NCI-H1048 (cell line): Measurements from ENCODE around the gene ATG7.
"Not testable (repeated sequence)": the region's sequence is repeated elsewhere in the genome, so short reads cannot be mapped to it uniquely, and the experiment has no call there.

Experiments
- DNase-seq: peaks from one replicate; lab custom pipeline; 2025; lab: John Stamatoyannopoulos, UW

The ATG7 gene

GRCh38 chr3:11509173-11510000 is 237.2 kb downstream of the ATG7 start:
- DNase-seq = no peak

DNA sequence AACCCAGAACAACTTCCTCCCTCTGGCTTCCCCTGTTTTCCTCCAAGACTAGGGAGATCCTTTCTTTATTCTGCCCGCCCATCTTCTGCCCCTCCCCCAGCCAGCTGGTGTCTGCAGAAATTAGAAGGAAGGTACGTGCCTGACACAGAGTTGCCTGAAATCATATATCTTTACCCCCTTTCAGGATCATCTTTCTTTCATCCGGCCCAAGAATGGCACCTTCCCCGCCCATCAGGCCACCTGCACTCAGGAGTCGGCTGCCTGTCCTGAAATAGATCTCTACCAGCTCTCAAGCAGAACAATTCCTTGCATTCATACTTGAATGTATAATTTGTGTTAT is 237.8 kb downstream of the ATG7 start:
- no peak for DNase-seq

DNA sequence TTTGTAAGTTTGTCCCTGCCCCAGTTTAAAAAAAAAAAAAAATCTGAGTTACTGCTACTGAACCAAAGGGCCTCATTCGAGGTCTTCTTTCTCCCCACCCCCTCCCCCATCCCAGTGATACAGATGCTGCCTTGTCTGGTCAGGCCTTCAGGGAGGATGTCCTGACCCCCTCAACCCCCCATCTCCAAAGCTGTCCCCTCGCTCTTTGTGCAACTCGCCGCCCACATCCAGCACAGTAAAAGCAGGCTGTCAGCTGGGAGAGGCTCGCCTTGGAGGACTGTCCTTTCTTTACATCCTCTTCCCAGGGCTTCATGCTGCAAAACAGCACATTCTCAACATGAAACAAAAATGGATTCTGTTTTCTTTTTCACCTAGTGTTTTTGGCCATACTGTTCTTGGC is 238.2 kb downstream of the ATG7 start:
- DNase-seq = no peak

DNA sequence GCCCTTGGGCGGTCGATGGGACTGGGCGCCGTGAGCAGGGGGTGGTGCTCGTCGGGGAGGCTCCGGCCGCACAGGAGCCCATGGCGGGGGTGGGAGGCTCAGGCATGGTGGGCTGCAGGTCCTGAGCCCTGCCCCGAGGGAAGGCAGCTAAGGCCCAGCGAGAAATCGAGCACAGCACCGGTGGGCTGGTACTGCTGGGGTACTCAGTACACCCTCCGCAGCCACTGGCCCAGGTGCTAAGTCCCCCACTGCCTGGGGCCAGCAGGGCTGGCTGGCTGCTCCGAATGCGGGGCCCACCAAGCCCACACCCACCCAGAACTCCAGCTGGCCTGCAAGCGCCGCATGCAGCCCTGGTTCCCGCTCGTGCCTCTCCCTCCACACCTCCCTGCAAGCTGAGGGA is 239.4 kb downstream of the ATG7 start:
- not testable (repeated sequence) for DNase-seq

DNA sequence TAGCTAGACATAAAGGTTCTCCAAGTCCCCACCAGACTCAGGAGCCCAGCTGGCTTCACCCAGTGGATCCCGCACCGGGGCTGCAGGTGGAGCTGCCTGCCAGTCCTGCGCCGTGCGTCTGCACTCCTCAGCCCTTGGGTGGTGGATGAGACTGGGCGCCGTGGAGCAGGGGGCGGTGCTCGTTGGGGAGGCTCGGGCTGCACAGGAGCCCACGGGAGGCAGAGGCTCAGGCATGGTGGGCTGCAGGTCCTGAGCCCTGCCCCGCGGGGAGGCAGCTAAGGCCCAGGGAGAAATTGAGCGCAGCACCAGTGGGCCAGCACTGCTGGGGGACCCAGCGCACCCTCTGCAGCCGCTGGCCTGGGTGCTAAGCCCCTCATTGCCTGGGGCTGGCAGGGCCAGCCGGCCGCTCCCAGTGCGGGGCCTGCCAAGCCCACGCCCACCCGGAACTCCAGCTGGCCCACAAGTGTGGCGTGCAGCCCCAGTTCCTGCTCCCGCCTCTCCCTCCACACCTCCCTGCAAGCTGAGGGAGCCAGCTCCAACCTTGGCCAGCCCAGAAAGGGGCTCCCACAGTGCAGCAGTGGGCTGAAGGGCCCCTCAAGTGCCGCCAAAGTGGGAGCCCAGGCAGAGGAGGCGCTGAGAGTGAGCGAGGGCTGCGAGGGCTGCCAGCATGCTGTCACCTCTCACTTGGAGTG is 241.1 kb downstream of the ATG7 start:
- not testable (repeated sequence) for DNase-seq

GRCh38 chr3:11513817-11514135 is 241.6 kb downstream of the ATG7 start:
- DNase-seq = no peak

DNA sequence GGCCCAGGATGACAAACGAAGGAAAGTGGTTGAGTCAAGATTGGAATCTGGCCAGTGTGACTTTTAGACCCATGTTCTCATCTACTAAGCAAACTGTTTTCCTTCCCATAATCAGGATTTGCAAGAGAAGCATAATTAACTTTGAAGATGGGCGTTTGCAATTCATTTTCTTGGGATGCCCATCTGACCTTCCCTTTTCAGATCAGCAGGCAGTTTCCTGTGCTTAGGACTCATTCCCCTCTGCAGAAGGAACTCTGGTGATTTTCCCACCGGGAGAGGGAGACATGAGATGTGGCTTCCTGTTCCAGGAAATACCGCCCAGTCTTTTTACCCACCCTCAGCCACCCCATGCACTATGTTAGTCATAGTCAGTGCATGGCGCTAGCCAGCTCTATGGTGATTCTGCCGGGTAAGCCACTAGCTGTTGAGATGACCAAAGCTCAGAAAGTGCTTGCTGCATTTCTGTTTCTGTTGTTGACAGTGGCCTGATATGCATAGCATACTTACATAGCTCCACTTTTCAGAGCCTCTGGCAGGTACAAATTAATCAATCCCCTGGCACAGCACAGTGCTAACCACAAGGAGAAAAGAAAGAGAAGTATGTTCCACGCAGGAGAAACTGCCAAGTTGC is 242.1 kb downstream of the ATG7 start:
- no peak for DNase-seq

GRCh38 chr3:11517601-11518000 is 245.4 kb downstream of the ATG7 start:
- DNase-seq = no peak

GRCh38 chr3:11521167-11521566 is 249.0 kb downstream of the ATG7 start:
- no peak for DNase-seq

DNA sequence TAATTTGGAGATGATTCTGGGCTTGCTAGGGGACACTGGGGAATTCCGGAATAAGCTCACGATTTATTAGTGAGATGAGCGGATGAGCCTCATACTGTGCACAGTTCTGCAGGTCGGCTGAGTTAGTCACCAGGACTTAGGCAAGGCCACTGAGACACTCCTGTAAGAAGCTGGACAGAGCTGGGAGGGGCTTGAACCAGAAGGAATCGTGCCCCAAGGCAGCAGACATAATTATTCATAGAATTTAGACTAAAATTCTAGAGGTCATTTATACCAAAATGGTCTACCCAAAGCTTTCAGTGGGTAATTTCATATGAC is 250.2 kb downstream of the ATG7 start:
- DNase-seq = no peak

DNA sequence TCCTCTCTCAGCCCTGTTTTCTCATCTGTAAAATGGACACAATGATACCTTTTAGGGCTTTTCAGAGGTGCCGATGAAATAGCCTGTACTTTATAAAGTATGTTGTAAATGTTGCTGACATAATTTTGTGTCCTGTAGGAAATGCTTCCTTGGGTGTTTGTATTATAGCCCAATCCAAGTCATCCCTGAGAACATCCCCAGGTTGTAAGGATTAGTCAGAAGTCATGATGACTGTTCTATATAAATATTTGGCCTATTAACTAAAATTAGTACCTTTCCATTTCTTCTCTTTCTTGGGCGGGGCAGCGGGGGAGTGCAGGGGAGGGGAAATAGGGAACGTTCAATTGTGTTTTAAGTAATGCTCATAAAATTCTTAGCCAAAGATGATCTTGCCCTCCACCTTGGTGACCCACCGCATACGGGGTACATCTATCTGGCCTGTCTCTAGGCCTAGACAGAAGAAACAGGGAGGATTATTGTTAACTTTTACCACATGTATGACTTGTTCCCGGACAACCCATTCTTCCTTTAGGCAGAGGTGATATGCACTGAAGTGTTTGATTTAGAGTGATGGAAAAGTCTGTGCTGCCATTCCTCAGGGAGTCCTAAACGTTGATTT is 250.9 kb downstream of the ATG7 start:
- DNase-seq = no peak

DNA sequence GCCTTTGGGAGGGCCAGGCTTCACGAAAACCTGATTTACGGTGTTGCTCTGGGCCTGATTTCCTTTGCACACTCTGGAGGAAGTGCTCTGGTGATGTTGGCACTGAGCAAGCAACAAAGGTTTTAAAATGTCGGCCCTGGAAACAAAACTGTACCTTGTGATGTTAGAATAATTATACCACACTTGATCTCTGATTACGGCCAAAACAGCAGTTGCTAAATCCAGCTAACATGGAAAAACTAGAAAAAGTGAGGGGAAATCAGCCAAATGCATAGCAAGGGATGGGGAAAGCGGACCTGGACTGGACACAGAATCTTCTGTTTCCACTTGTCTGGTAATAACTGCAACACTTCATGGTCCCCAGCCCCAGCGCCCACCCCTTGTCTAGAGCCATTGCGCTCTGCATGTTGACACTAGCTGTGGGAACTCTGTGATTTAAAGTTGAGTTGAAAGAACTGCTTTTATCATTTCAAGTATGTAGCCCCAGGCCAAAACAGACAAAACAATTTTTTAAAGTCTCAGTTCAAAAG is 251.4 kb downstream of the ATG7 start:
- DNase-seq = no peak

DNA sequence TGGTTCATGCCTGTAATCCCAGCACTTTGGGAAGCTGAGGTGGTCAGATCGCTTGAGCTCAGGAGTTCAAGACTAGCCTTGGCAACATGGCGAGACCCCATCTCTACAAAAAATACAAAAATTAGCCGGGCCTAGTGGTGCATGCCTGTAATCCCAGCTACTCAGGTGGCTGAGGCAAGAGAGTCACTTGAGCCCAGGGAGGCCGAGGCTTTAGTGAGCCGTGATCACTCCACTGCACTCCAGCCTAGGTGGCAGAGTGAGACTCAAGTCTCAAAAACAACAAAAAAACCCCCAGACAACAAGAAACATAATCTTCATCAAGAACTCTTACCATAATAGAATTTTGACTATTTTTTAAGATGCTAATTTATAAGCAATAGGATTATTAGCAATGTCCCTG is 253.9 kb downstream of the ATG7 start:
- DNase-seq = not testable (repeated sequence)

- DNase-seq = no peak
Measured at GRCh38 chr3:11529281-11529680, 257.1 kb downstream of the ATG7 start.

DNA sequence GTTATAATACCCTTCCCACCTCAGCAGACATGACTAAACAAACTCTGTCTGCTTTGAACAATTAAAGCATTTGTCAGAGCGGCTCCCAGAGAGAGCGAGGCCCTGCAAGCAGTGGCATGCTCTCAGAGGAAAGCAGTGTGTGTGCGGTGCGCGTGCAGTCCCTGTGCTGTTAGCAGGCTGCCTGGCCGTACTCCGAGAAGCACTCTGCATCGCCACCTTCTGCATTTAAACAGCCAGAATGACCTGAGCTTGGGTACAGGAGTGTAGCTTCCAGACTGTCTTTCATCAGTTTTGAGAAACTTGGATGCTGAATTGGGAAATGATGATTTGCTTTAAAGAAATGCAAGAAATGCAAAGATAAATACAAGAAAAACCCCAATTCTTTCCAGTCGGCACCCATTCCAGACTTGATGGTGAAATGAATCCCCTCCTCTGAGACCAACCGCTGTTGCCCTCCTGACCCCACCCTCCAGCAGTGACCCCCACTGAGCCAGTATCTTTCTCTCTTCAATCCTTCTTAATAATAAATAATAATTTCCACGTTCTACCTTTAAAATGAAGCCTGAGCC is 258.0 kb downstream of the ATG7 start:
- DNase-seq = no peak

DNA sequence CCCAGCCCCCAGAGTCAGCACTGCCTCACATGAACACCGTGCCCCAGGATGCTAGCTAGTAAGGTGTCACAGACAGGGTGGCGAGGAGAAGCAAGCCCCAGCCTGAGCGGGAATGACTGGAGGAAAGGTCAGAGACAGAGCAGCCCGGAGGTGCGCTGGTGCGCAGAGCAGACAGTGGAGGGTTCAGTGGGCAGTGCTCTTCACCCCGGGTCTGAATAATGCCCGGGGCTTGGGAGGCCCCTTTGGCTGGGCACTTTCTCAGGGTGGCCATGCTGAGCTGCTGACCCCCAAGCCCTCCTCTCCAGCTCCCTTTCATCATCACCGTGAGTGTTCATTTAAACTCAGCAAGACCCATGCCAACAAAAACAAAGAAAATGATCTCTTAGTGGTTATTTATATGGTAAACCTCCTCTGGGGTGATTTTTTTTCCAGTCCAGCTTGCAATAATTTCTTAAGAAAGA is 260.8 kb downstream of the ATG7 start:
- no peak for DNase-seq

DNA sequence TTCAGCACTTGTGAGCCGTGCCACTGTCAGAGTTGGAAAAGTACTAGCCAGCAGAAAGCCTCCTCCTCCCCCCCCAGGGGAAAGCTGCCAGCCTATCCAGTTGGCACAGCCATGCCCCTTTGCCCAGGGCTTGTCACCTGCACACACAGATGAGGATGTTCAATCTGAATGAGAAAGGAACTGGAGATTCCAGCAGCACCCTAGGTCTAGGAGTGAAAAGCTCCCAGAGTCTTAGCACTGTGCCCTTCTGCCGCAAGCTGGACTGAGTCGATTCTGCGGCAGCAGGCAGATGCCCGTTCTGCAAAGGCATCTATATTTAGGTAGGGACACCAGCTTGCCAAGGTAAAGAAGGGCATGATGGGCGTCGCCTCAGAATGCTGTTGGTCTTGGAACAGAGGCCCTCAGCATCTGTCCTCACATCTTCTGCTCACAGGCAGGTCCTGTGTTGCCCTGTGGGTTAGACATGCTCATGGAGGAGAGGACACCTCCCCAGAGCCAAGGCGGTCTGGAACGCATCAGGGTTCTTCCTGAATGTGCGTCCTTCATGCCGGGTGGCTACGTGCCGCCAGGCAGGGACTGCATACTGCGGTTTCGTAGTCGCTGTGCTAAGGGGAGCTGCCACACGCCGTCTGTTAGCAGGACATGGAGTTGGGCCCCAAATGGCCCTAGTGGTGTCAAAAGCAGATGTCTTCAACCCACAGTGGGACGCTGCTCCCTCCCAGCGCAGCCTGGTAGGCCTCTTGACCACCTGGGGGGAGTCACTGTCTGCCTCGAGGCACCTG is 262.0 kb downstream of the ATG7 start:
- no peak for DNase-seq

- DNase-seq = no peak
Measured at GRCh38 chr3:11534793-11535101, 262.6 kb downstream of the ATG7 start.

DNA sequence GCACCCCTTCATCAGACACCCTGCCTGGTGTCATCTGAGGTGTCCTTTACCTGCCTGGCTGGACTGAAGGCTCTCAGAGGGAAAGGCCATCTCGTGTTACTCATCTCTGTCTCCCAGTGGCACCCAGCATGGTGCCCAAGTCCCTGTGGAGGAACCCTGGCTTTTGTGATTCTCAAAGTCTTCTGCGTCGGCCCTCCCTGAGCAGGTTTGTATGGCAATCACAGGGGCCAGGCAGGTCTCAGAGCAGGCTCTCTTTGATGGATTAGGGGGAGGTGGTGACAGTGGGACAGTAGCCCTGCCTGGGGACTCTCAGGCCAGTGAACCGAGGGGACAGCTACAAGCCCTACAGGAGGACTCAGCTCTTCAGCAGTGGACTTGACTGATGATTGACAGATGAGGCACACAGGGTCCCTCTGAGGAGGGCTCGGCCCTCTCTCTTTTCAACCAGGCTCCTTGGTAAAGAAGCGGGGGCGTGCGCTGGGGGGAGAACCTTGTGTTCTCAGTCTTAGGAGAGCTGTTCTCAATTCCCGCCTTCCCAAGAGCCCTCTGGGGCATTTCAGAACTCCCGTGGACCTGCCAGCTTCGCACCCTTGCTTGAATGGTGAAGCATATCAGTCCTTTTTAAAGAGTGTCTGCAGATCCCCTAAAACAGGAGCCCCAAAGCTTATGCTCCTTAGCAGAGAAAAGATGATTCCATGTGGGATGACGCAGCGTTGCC is 263.2 kb downstream of the ATG7 start:
- no peak for DNase-seq

DNA sequence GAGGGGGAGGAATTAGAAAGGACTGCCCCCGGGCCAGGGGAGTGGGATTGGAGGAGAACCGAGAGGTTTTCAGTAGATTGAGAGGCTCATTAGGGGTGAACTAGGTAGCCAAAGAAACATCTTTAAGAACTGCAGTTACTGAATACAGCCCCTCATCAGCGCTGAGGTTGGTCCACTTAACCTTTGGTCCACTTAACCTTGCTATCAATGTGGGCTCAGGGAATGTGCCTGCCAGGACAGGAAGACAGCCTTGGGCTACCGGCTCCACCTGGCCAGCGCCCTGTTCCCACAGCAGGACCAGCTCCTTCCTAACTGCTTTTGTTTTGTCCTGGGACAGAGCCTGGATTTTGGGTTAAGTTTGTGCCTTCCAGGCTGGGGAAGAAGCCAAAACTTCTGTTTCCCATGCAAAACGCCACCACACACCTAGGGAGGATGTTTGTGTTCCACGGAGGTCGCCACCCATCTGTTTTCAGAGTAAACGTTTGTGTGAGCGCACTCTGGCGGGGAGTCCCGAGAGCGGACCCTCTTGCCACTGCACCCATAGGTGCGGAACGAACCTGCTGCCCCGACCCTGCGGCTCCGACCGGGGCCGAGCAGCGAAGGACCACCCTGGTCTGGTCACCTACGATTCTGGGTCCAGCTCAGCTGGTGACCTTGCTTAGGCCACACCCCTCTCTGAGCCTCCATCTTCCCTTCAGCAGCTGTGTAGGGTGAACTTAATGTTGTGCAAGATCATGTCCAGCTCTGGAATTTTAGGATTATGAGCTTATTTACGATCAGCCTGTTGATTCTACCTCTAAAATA is 264.1 kb downstream of the ATG7 start:
- DNase-seq = no peak
